ENCODE measurements around the gene KLHL6. TPM values are rescaled to one million over a fixed set of nuclear protein-coding genes. Genes with fewer than 3 reads are reported as not detected.

The KLHL6 gene
- polyA plus RNA-seq, 1 donor, result 1.1 TPM

- DNase-seq, result no peak
These were observed 48.7 kb downstream of the KLHL6 start for GRCh38 chr3:183506674-183507320.

DNA sequence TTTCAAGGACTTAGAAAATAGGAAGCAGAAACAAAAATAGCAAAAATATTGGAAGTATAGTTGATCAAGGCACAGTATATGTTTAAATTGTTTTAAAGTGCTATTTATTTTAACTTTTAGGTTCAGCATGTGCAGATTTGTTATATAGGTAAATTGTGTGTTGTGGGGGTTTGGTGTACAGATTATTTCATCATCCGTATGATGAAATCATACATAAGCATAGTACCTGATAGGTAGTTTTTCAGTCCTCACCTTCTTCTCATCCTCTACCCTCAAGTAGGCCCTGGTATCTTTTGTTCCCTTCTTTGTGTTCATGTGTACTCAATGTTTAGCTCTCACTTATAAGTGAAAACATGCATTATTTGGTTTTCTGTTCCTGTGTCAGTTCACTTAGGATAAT is 50.9 kb downstream of the KLHL6 start:
- DNase-seq, result no peak

GRCh38 chr3:183503746-183504145 is 51.8 kb downstream of the KLHL6 start:
- DNase-seq, result no peak

DNA sequence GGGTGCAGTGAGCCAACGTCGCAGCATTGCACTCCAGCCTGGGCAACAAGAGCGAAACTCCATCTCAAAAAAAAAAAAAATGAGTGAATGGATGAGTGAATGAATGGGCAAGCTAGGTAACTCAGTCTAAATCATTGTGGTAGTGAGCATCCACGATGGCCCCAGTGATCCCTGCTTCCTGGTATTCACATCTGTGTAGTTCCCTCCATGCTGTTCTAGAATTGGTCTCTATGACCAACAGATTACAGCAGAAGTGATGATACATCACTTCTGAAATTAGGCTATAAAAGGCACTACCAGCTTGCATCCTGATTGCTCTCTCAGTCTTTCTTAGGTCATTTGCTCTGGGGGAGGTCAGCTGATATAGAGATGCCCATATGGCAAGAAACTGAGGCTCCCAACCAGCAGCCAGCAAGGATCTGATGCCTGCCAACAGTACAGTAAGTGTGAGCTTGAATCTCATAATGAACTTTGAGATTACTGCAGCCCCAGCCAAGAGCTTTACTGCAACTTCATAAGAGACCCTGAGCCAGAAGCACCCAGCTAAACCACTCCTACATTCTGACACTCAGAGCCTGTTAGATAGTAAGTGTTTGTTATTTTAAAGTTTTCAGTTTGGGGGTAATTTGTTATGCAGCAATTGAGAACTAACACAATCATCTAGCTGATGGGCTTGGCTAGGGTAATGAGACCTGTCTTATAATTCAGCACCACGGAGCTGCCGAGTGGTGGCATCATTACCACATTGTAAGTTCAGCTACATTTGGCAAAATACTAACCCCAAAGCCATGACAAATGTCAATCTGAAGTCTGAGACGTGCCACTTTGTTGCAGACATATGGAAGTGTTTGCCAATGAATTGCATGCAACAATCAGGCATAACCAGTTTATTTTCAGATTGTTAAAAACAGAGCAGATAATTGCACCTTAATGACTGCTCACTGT is 53.0 kb downstream of the KLHL6 start:
- DNase-seq, result no peak

DNA sequence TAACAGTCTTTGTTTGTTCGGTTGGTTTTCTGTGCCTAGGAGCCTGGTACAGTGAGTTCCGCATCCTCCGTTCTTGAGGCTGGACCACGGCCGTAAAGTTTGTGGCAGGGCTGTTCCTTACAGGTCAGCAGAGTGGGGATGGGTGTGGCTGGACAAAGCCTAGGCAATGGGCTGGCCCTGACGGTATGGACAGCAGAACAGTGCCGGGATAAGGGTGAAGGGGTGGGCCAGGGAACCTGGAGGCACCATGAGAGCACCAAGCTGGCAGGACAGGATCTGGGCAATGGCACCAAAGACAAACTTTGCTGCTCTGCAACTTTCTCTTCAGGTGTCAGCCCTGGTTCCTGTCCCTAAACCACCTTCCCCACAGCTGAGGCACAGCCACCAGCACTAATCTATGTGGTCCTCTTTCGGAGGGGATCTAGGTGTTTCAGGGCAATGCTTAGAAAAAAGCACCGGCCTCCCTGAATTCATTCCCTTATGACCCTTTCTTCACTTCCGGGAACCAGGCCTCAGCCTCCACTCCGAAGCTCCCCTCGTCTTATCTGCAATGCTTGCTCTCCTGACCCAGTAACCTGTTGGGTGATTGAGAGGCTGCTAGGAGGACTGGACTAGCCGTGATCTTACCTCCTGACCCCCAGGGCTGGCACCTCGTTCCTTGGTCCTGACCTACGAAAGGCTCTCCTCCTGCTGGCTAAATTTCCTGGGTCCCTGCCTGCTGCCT is 54.4 kb downstream of the KLHL6 start:
- no peak for DNase-seq

DNA sequence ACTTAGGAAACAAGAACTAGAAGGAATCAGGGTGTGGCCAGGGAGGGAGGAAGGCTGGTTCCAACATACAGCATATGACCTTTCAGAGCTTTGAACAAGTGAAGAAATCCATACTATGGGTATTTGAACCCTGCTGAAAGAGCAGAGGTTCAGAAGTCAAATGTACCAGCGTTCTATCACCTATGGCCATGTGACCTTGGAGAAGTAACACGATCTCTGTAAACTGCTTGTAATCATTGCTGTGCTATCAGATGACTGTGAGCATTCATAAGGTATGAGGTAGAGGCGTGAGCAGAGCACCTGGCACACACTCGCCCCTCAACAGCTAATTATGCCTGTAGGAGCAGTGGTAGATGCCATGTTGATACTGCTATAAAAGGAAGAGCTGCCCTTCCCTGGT is 55.2 kb downstream of the KLHL6 start:
- DNase-seq, result no peak

GRCh38 chr3:183498634-183499033 is 56.9 kb downstream of the KLHL6 start:
- DNase-seq, result no peak

- no peak for DNase-seq
These were observed 58.2 kb downstream of the KLHL6 start for GRCh38 chr3:183497313-183497712.

GRCh38 chr3:183496311-183496710 is 59.2 kb downstream of the KLHL6 start:
- no peak for DNase-seq

- no peak for DNase-seq
These were observed 61.2 kb downstream of the KLHL6 start for GRCh38 chr3:183494341-183494740.

DNA sequence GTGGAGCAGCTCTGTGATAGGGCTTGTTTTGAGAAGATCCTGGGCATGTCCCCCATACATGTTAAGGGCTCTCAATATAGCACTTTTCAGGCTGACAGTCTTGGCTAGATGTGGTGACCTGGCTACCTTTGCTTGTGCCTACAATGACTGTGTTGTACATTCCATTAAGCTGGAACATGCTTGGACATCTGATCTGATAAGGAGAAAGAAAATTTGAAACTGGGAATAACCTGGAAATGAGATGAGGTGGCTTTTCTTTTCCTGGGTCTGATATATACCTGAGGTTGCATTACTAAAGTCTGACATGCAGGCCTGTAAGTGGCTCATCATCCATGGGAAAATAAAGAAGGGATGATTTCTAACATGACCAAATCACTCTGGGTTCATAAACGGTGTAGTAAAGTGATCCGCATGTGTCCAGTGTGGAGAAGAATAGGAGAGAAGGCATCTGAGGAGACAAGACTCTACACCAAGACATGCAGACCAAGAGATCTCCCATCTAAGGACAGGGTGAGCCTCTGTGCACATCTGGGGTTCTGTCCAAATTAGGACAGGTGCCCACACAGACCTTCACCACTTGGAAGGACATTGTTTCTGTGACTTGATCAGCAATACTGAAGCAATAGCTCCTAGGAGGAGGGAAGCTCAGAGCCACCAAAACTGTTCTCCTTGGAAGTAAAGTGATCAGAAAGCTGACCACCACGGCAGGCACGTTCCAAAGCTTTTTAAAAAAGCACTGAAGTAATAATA is 62.0 kb downstream of the KLHL6 start:
- no peak for DNase-seq

DNA sequence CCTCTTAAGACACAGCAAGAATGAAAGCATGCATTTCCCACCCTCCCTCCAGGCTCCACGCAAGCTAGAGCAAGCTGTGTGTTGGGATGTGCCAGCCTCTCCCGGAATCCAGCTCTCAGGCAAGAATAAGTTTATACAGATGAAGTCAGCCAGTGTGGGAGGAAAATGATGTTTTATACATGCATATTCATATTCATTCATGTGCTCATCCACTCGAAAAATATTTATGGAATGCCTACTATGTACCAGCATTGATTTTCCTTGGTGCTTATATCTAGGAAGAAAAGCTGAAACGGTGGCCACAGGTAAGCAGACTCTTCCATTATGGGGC is 62.7 kb downstream of the KLHL6 start:
- no peak for DNase-seq

GRCh38 chr3:183491923-183492848 is 63.3 kb downstream of the KLHL6 start:
- no peak for DNase-seq

GRCh38 chr3:183491109-183491922 is 64.2 kb downstream of the KLHL6 start:
- DNase-seq, result no peak

- peak; percentile 29 for DNase-seq
These were observed 64.9 kb downstream of the KLHL6 start for GRCh38 chr3:183490653-183491052.

GRCh38 chr3:183490211-183490601 is 65.3 kb downstream of the KLHL6 start:
- DNase-seq, result no peak

DNA sequence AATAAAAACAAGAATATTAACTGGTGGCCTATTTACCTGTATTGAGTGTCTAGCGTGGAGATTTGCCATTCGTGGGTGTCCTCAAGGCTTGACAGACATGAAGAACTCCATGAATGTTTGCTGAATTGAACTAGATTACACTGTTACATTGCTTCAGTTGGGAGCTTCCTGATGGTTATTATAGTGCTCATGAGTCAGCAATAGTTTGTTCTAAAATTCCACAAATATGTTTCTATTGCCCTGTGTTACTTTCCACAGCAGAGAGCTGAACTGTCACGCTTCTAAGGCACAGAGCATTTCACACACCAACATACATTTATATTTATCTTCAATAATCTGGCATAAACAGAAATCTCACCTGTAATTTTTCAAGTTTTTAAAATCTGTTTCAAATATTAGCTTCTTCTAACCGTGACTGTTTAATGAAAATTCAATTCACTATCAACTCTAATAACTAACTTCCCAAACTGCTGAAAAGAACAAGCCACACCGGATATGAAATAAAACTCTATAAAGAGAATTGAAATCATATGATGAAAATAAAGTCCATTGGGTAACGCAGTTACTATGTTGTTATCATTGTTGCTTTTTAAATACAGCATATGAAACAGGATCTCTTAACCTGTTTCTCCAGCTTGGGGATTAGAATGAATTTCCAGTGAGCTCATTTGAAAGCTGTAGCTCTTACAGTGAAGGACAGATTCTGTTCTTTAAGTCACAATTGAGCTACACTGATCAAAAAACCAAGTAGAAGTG is 65.9 kb downstream of the KLHL6 start:
- DNase-seq, result no peak

DNA sequence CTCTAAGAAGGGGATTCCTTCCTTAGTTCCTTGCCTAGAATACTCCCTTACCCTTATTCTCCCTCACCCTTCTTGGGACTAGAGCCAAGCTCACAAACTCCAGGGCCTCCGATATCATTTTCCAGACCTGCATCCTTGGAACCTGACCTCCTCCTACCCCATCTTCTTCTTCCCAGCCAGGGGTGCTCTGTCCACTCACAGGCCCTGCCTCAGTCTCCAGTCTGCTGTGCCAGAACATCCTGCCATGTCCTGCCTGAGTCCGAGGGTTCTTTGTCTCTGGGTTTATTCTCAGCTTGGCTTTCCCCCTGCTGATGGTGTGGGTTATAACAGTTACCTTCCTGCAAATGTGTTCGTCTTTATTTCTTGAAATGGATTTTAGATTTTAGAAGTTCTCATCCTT is 67.2 kb downstream of the KLHL6 start:
- no peak for DNase-seq

- no peak for DNase-seq
These were observed 67.6 kb downstream of the KLHL6 start for GRCh38 chr3:183487896-183488295.
